Measurements from ENCODE around the gene TM4SF1. TPM values are rescaled to one million over a fixed set of nuclear protein-coding genes. Genes with fewer than 3 reads are reported as not detected.

Gene TM4SF1
- polyA plus RNA-seq, 1 of the 3 experiments (the other 2 are of a cell fraction) = 209 TPM

GRCh38 chr3:149397528-149397927 is 20.1 kb upstream of the TM4SF1 start:
- no peak overlapping the region for H3K4me3 ChIP-seq (ENCODE audit: low read depth in 2 of 2, low read length in 1 of 2)
- no peaks in the 10 kb centered on the region for H3K79me2 ChIP-seq (ENCODE audit: insufficient read depth)
- no peaks in the 10 kb centered on the region for H3K27me3 ChIP-seq (ENCODE audit: insufficient read depth)
- ChIA-PET CTCF (interaction anchor here (1.0 kb wide), 1 partner anchor 13 kb away, joined by 3 read pairs; no protein-coding TSS in a partner anchor), POLR2A (no interaction called here)
- H3K9ac ChIP-seq = no peak overlapping the region
- no peak overlapping the region for H2AFZ ChIP-seq (ENCODE audit: low read depth)
- H3K4me2 ChIP-seq = no peak overlapping the region
- DNase-seq = no peak
- no peaks in the 10 kb centered on the region for H3K9me3 ChIP-seq
- H4K20me1 ChIP-seq (ENCODE audit: insufficient read depth) = no peaks in the 10 kb centered on the region
- 18% methylated on average over 3 of the region's 3 CpGs for WGBS (ENCODE audit: low lambda C conversion rate)
- peaks cover 21% of the 10 kb centered on the region for H3F3A ChIP-seq (replicated peaks; ENCODE audit: insufficient read depth)
- peak overlapping the region in 1 of 2 experiments; percentile 77; a peak in 3 of 4 replicates for H3K27ac ChIP-seq (ENCODE audit: low read depth in 2 of 2, low read length in 1 of 2)
- H3K9me2 ChIP-seq = no peaks in the 10 kb centered on the region
- no peaks in the 10 kb centered on the region for H3K36me3 ChIP-seq (replicated peaks in 1 of 2; ENCODE audit: control insufficient read depth in 1 of 2, insufficient read depth in 2 of 2, low read length in 1 of 2)
- H3K4me1 ChIP-seq (ENCODE audit: control insufficient read depth in 1 of 2, insufficient read depth in 2 of 2, low read depth in 1 of 2, low read length in 1 of 2) = peaks cover 18 to 27% of the 10 kb centered on the region in 2 experiments
- 0 out of 2 replicates have a peak, but pooled peaks have one; percentile 23 for TF ChIP-seq MXI1 (IDR thresholded peaks at IDR 0.05; ENCODE audit: low read depth, low read length)
- no peak for TF ChIP-seq EZH2phosphoT487 (IDR thresholded peaks at IDR 0.05; ENCODE audit: borderline replicate concordance, low read depth)
- no peak for TF ChIP-seq REST (IDR thresholded peaks at IDR 0.05; ENCODE audit: low read depth, low read length)
- peak; percentile 46; the same call in 1 of the 2 replicates for TF ChIP-seq TCF12 (IDR thresholded peaks at IDR 0.05)
- TF ChIP-seq EP300 (IDR thresholded peaks at IDR 0.05; ENCODE audit: borderline replicate concordance in 1 of 2, low read depth in 1 of 2, low read length in 1 of 2) = peak in 1 of 2 experiments; percentile 90; a peak in 2 of 4 replicates
- TF ChIP-seq RFX5 (IDR thresholded peaks at IDR 0.05; ENCODE audit: low read length) = no peak
- no peak for TF ChIP-seq GABPA (IDR thresholded peaks at IDR 0.05; ENCODE audit: low read depth)
- no peak for TF ChIP-seq USF1 (IDR thresholded peaks at IDR 0.05; ENCODE audit: borderline replicate concordance, low read depth)
- no peak for TF ChIP-seq IRF3 (IDR thresholded peaks at IDR 0.05; ENCODE audit: low read depth, low read length)
- no peak for TF ChIP-seq JUND (IDR thresholded peaks at IDR 0.05)
- no peak for TF ChIP-seq FOSL2 (IDR thresholded peaks at IDR 0.05; ENCODE audit: borderline replicate concordance, low read depth)
- TF ChIP-seq MAX (IDR thresholded peaks at IDR 0.05; ENCODE audit: low read depth) = no peak
- TF ChIP-seq SIN3A (IDR thresholded peaks at IDR 0.05; ENCODE audit: borderline replicate concordance, low read depth, low read length) = no peak
- TF ChIP-seq SMC3 (IDR thresholded peaks at IDR 0.05; ENCODE audit: low read depth, low read length) = no peak
- peak; percentile 54; the same call in 1 of the 2 replicates for TF ChIP-seq RCOR1 (IDR thresholded peaks at IDR 0.05; ENCODE audit: low read length)
- TF ChIP-seq RAD21 (IDR thresholded peaks at IDR 0.05; ENCODE audit: low read length) = 0 out of 2 replicates have a peak, but pooled peaks have one; percentile 6
- no peak for TF ChIP-seq USF2 (IDR thresholded peaks at IDR 0.05; ENCODE audit: borderline replicate concordance, low read depth, low read length)
- TF ChIP-seq FOXM1 (IDR thresholded peaks at IDR 0.05; ENCODE audit: low read depth) = no peak
- no peak for TF ChIP-seq CTCF (IDR thresholded peaks at IDR 0.05)
- TF ChIP-seq TEAD4 (IDR thresholded peaks at IDR 0.05; ENCODE audit: borderline replicate concordance, insufficient read depth) = 0 out of 2 replicates have a peak, but pooled peaks have one; percentile 26
- TF ChIP-seq TAF1 (IDR thresholded peaks at IDR 0.05; ENCODE audit: borderline replicate concordance, low read depth, low read length) = no peak
- no peak for TF ChIP-seq MEF2A (IDR thresholded peaks at IDR 0.05; ENCODE audit: borderline replicate concordance, low read depth)
- TF ChIP-seq ELF1 (IDR thresholded peaks at IDR 0.05) = no peak
